NOMO-1 treated with DMSO at 0.1 percent for 48 hours (cell line): ENCODE measurements around the gene NCAM1.
A peak's percentile ranks its signal among the peaks of the same experiment; 100 is the strongest.
"Not testable (repeated sequence)": the region's sequence is repeated elsewhere in the genome, so short reads cannot be mapped to it uniquely, and the experiment has no call there.

ENCODE experiments used
- DNase-seq: peaks from one replicate; lab custom pipeline; 2025; ENCODE audit not compliant: unreplicated experiment; lab: John Stamatoyannopoulos, UW

NCAM1 gene

DNA sequence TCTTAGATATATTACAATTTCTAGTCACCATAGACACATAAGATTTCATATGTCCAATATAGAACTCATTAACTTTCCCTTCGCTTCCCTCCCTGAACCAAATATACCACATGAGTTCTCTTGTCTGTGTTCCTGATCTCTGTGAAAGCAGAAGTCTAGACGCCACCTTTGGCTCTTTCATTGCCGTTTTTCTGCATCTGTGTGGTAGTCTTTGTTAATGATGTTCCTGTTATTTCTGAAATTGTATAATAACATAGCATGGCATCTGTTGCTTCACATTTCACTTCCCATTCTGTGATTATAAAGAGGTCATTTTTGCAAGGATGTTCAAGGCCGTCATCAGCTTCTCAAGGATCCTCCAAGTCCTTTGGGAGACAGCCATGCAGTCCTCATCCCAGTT, 58.5 kb downstream of the NCAM1 start:
- DNase-seq = peak; percentile 96

- DNase-seq = no peak
These were observed 59.9 kb downstream of the NCAM1 start for GRCh38 chr11:113021111-113021510.

- DNase-seq = no peak
These were observed 61.0 kb downstream of the NCAM1 start for GRCh38 chr11:113022262-113022661.

DNA sequence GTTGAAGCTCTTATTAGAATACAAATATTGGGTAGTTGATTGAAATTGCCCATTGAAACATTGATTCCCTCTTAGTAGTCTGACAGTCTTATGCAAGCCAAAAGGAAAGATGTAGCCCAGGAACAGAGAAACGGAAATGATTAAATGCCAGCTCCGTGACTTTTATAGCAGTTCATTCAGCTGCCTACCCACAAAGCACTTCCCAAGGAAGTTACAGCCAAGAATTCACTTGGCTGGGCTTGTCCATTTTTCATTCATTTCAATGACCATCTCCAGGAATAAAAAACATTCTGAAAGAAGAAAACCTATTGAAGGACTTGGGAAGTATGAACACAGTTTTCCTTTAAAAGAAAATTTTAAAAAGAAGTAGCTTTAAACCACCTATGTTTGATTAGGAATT, 62.0 kb downstream of the NCAM1 start:
- peak; percentile 10 for DNase-seq

DNA sequence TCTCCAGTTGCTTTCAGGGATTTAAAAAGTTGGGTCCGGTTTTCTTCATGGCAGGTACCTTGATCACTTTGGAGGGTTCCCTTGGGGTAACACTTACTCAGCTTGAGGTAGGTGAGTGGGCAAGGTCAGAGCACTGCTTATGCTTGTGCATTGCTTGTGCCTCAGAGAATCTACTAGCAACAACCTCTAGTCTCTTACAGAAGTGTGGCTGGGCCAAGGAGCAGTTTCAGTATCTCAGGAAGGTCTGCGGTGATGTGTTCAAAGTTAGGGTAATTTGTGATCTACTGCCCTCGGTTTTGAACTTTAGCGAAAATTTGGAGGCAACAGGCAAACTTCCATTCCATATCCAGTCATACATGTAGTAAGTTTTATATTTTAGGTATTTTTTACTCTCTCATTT, 62.8 kb downstream of the NCAM1 start:
- DNase-seq = no peak

DNA sequence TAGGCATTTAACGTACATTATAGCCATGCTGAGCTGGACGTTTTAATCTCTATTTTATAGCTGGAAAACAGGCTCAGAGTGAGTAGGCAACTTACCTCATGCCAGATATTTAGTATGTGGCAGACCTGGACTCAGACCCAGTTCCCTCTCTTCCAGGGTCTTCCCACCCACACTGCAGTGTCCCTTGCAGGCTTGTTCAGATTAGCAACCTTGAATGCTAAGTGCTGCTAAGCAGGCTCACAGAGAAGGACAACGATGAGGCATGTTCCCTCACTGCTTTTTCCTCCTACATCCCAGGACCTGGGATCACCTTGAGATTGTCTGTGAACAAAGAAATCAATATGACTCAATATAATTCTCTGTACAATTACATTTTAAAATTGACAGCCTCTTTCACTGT, 65.6 kb downstream of the NCAM1 start:
- DNase-seq = no peak

- no peak for DNase-seq
These were observed 73.4 kb downstream of the NCAM1 start for GRCh38 chr11:113034576-113034975.

DNA sequence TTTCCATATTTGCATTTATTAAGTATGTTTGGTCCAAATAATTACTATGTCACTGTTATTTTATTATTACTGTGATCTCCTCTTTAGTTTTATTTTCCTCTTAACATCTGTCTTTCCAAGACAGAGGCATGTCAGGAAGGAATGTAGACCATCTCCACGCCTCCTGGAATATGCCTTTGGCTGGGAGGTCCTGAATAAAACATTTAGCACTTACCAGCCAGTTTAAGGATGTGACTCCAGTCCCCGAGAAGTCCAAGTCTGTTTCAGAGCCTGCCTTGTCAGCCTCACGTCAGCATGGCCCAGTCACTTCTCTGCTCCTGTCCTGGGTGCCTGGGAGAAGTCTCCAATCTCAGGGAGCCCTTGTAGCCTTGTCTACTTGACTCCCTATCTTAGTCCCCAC, 74.5 kb downstream of the NCAM1 start:
- no peak for DNase-seq

DNA sequence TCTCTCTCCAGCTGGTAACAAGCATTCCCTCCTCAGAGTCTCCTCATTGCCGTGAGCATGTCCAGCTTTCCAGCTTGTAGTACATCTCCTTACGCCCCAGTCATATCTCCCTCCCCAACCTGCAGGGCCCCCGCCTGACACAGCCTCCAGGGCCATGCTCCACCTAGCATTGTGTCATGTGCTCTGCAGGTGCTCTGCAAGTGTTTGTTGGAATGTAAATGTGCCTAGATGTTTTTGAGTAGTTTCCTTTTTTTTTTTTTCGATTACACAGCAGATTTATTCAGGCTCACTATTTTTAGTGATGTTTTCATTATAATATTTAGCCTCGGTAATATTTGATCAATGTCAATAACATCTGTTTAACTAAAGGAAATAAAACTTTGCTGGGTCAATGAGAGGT, 82.5 kb downstream of the NCAM1 start:
- DNase-seq = no peak

GRCh38 chr11:113045146-113045545, 83.9 kb downstream of the NCAM1 start:
- no peak for DNase-seq

DNA sequence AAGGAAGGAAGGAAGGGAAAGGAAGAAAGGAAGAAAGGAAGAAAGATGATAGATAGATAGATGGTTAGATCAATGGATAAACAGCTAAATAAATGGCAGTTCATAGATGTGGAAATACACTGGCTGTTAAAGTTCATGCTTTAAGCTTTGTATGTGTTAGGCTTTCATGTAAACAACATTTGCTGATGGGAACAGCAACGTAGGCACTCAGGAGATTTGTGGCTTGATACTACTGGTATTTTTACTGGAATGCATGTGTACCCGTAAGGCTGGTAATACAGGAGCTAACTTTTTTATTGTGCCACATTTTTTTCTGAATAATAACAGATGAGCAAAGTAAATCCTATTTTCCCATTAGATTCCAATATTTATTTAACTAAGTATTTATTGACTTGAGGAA, 85.6 kb downstream of the NCAM1 start:
- no peak for DNase-seq

DNA sequence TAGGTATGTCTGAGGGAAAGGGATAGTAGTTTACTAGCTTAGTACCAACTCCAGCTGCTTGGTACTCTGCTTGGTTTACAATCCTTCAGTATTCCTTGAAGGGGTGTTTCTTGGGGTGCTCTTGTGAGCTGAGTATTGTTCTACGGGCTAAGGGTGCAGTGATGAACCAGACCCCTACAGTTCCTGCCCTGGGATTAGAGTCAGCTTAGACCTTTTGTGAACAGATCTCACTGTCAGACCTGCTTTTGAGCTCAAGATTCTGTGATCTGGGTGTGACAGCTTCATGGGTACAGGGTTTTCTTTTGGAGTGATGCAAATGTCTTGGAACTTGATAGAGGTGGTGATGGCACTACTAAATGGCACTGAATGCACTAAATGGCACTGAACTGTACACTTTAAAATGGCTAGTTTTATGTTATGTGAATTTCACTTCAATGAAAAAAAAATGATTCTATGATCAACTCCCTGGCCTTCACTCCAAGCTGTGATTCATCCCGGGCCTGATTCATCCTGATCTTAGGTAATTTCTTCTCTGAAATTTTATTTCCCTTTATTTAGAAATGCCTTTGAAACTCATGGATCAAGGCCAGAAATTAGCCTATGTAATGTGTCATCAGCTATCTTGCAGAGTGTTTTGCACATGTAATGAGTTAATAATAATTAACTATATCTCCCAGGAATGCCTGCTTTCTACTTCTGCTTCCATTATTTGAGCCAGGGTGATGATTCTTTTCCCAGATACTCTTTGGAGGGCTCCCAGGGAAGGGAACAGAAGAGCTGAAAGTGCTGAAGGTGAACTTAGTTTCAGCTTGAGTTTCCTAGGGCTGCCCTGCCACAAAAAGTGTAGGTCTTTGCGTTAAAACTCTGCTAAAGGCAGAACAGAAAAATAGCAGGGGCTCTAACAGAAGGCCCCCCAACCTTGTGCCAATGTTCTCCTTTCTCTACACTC, 87.9 kb downstream of the NCAM1 start:
- DNase-seq = no peak

DNA sequence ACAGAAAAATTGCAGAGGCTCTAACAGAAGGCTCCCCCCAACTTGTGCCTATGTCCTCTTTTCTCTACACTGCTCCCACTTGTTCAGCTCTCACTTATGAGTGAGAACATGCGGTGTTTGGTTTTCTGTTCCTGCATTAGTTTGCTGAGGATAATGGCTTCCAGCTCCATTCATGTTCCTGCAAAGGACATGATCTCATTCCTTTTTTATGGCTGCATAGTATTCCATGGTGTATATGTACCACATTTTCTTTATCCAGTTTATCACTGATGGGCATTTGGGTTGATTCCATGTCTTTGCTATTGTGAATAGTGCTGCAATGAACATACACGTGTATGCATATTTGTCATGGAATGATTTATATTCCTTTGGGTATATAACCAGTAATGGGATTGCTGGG, 91.8 kb downstream of the NCAM1 start:
- not testable (repeated sequence) for DNase-seq

DNA sequence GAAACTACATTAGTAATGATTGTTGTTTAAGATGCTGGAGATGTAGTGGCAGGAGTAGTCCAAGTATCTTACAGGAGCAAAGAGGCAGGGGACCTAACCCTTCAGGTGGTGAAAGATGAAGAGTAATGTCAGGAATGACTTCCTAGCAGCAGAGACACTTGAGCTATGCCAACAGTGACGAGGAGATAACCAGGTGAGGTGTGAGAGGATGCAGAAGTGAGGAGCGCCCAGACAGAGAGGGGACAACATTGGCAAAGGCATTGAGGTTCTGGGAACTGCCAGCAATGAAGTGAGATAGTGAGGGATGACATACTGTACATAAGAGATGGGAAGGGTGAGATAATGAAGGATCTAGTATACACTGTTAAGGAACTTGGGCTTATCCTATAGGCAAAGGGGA, 95.8 kb downstream of the NCAM1 start:
- no peak for DNase-seq

GRCh38 chr11:113059548-113059947, 98.3 kb downstream of the NCAM1 start:
- DNase-seq = peak; percentile 18

DNA sequence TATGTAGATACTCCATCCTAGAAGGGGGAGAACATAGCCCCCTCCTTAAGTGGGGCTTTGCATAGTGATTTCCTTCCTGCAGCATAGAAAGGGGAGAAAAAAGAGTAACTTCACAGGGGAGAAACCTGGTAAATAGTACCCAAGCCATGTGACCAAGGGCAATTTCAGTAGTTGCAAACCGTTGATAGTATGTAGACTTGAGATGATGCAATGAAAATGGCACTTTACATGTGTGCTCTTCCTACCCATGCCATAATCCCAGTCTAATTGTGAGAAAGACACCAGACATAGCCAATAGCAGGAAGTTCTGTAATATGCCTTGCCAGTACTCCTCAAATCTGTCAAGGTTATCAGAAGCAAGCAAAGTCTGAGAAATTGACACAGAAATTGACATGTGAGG, 104.1 kb downstream of the NCAM1 start:
- no peak for DNase-seq

DNA sequence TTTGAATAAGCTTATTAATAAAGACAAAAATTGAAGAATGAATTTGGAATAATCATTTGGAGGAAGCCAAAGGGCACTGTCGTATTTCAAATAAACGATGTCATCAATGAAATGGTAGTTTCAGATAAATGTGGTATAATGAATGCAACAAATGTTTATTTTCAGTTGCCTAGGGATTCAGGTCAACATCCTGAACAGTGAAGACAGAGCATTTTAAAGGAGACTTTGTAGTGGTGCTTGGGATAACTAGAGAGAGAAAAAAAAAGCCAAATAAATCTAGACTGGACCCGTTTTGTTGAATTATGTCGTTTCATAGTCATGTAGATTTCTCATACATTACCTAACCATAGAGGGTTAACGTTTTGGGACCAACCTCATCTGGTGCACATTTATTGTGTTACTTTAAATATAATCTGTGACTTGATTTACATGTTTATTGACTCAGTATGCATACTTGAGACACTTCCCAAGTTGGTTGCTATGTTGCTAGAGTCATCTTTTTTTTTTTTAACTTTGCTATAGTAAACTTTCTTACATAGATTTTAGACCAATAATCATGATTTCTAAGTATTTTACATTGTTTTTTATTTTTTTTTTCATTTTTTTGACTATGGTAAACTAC, 111.1 kb downstream of the NCAM1 start:
- DNase-seq = no peak

GRCh38 chr11:113073290-113073953, 112.2 kb downstream of the NCAM1 start:
- no peak for DNase-seq

DNA sequence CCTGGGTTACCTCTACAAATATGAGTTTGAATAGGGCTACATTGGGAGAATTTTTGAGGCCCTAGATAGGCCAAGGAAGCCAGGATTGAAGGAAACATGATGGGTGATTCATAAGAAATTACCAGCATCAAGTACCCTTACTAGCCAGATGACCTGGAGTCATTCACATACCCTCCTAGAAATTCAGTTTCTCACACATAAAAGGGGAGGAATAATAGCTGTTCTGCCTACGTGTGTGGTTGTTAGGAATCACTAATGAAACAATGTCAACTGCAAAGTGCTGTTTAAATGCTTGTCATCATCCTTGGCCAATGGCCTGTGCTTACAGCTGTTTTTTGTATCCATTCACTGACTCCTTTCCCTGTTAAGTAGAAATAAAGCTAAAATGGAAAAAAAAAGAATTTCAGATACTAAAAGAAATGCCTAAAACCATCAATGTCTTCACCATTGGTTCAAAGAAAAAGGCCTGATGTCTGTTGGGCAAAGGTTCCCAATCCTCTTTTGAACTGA, 114.4 kb downstream of the NCAM1 start:
- no peak for DNase-seq

- no peak for DNase-seq
These were observed 116.2 kb downstream of the NCAM1 start for GRCh38 chr11:113077379-113077778.

GRCh38 chr11:113082341-113082955, 121.2 kb downstream of the NCAM1 start:
- DNase-seq = no peak
